ENCODE results near the gene PTK7.

PTK7 gene

GRCh38 chr6:43090559-43090956 is 14.4 kb downstream of the PTK7 start:
- H3K9ac ChIP-seq (ENCODE audit: low read depth, low read length): no peak overlapping the region

GRCh38 chr6:43091020-43091419 is 14.9 kb downstream of the PTK7 start:
- no peaks in the 10 kb centered on the region for H3K27me3 ChIP-seq (ENCODE audit: insufficient read depth, low read length, poor library complexity)
- peaks cover 67% of the 10 kb centered on the region for H3K79me2 ChIP-seq (ENCODE audit: insufficient read depth, low read length)
- TF ChIP-seq CTCF (IDR thresholded peaks at IDR 0.05; ENCODE audit: borderline replicate concordance, extremely low read depth, low read length, poor library complexity, severe bottlenecking) (no peak), EZH2 (IDR thresholded peaks at IDR 0.05; ENCODE audit: borderline replicate concordance, low read depth, low read length, severe bottlenecking) (no peak)
- H4K20me1 ChIP-seq (ENCODE audit: insufficient read depth, low read length): peaks cover 78% of the 10 kb centered on the region
- no peak overlapping the region for H3K4me3 ChIP-seq (ENCODE audit: low read depth in 1 of 2, low read length in 2 of 2)
- H3K36me3 ChIP-seq (ENCODE audit: insufficient read depth, low read length): no peaks in the 10 kb centered on the region
- no peak overlapping the region for H2AFZ ChIP-seq (ENCODE audit: low read depth, low read length)
- H3K27ac ChIP-seq (ENCODE audit: low read length): no peak overlapping the region
- no peak overlapping the region for H3K4me2 ChIP-seq (ENCODE audit: insufficient read depth, low read length)
- ATAC-seq (ENCODE audit: insufficient read depth, low read depth) (no peak), DNase-seq (no peak)
- no peak overlapping the region for H3K9ac ChIP-seq (ENCODE audit: low read depth, low read length)
- peaks cover 32% of the 10 kb centered on the region for H3K4me1 ChIP-seq (ENCODE audit: insufficient read depth, low read length)
- H3K9me3 ChIP-seq (ENCODE audit: insufficient read depth, low read length, severe bottlenecking): no peaks in the 10 kb centered on the region

More at GRCh38 chr6:43090559-43090956, 14.4 kb downstream of the PTK7 start:
- ATAC-seq (ENCODE audit: insufficient read depth, low read depth) (no peak), DNase-seq (no peak)
- peaks cover 76% of the 10 kb centered on the region for H4K20me1 ChIP-seq (ENCODE audit: insufficient read depth, low read length)
- H3K79me2 ChIP-seq (ENCODE audit: insufficient read depth, low read length): peaks cover 65% of the 10 kb centered on the region
- no peak overlapping the region for H2AFZ ChIP-seq (ENCODE audit: low read depth, low read length)
- H3K36me3 ChIP-seq (ENCODE audit: insufficient read depth, low read length): no peaks in the 10 kb centered on the region
- no peak overlapping the region for H3K4me2 ChIP-seq (ENCODE audit: insufficient read depth, low read length)
- no peak overlapping the region for H3K4me3 ChIP-seq (ENCODE audit: low read depth in 1 of 2, low read length in 2 of 2)
- no peaks in the 10 kb centered on the region for H3K27me3 ChIP-seq (ENCODE audit: insufficient read depth, low read length, poor library complexity)
- H3K9me3 ChIP-seq (ENCODE audit: insufficient read depth, low read length, severe bottlenecking): no peaks in the 10 kb centered on the region
- TF ChIP-seq EZH2 (IDR thresholded peaks at IDR 0.05; ENCODE audit: borderline replicate concordance, low read depth, low read length, severe bottlenecking) (no peak), CTCF (IDR thresholded peaks at IDR 0.05; ENCODE audit: borderline replicate concordance, extremely low read depth, low read length, poor library complexity, severe bottlenecking) (no peak)
- peaks cover 32% of the 10 kb centered on the region for H3K4me1 ChIP-seq (ENCODE audit: insufficient read depth, low read length)
- H3K27ac ChIP-seq (ENCODE audit: low read length): no peak overlapping the region

DNA sequence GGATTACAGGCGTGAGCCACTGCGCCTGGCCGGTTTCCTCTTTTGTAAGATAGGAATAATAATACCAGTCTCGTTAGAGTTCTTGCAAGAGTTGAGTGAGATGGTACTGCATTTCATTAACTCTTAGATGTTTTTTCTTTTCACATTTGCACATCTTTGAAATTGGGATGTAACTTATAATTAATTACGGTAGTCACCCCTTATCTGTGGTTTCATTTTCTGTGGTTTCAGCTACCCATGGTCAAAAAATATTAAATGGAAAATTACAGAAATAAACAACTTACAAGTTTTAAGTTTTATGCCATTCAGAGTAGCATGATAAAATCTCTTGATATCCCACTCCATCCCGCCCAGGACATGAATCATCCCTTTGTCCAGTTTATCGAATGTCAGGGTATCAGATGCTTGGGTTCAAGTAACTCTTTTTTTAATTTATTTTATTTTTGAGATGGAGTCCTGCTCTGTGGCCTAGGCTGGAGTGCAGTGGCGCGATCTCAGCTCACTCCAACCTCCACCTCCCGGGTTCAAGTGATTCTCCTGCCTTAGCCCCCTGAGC is 15.4 kb downstream of the PTK7 start:
- no peaks in the 10 kb centered on the region for H3K9me3 ChIP-seq (ENCODE audit: insufficient read depth, low read length, severe bottlenecking)
- H3K4me1 ChIP-seq (ENCODE audit: insufficient read depth, low read length): peaks cover 32% of the 10 kb centered on the region
- H3K27ac ChIP-seq (ENCODE audit: low read length): no peak overlapping the region
- TF ChIP-seq CTCF (IDR thresholded peaks at IDR 0.05; ENCODE audit: borderline replicate concordance, extremely low read depth, low read length, poor library complexity, severe bottlenecking): no peak
- no peak for TF ChIP-seq EZH2 (IDR thresholded peaks at IDR 0.05; ENCODE audit: borderline replicate concordance, low read depth, low read length, severe bottlenecking)
- no peak overlapping the region for H3K9ac ChIP-seq (ENCODE audit: low read depth, low read length)
- peaks cover 67% of the 10 kb centered on the region for H3K79me2 ChIP-seq (ENCODE audit: insufficient read depth, low read length)
- H3K27me3 ChIP-seq (ENCODE audit: insufficient read depth, low read length, poor library complexity): no peaks in the 10 kb centered on the region
- no peak overlapping the region for H3K4me3 ChIP-seq (ENCODE audit: low read depth in 1 of 2, low read length in 2 of 2)
- DNase-seq (no peak), ATAC-seq (ENCODE audit: insufficient read depth, low read depth) (no peak)
- H3K4me2 ChIP-seq (ENCODE audit: insufficient read depth, low read length): no peak overlapping the region
- H2AFZ ChIP-seq (ENCODE audit: low read depth, low read length): no peak overlapping the region
- peaks cover 78% of the 10 kb centered on the region for H4K20me1 ChIP-seq (ENCODE audit: insufficient read depth, low read length)
- H3K36me3 ChIP-seq (ENCODE audit: insufficient read depth, low read length): no peaks in the 10 kb centered on the region

Data from DND-41 (cell line).